Ammon's horn (tissue), 1 donor: ENCODE data around the gene TEKT5.
A peak's percentile ranks its signal among the peaks of the same experiment; 100 is the strongest.
"Not testable (repeated sequence)": the region's sequence is repeated elsewhere in the genome, so short reads cannot be mapped to it uniquely, and the experiment has no call there.

Experiments used
- DNase-seq: peaks from one replicate; pipeline ENCODE4 v3.0.0-alpha.2; 2016; ENCODE audit warnings: low spot score

TEKT5 gene

GRCh38 chr16:10684511-10685151 lies 10.1 kb downstream of the TEKT5 start:
- no peak for DNase-seq

GRCh38 chr16:10683170-10683569 lies 11.6 kb downstream of the TEKT5 start:
- no peak for DNase-seq

GRCh38 chr16:10682604-10683003 lies 12.1 kb downstream of the TEKT5 start:
- DNase-seq = no peak

GRCh38 chr16:10681310-10682308 lies 13.1 kb downstream of the TEKT5 start:
- no peak for DNase-seq

- DNase-seq = no peak
Observed at GRCh38 chr16:10679921-10680320, 14.8 kb downstream of the TEKT5 start.

GRCh38 chr16:10679441-10679840 lies 15.3 kb downstream of the TEKT5 start:
- not testable (repeated sequence) for DNase-seq

GRCh38 chr16:10678655-10679054 lies 16.1 kb downstream of the TEKT5 start:
- peak; percentile 47 for DNase-seq

- no peak for DNase-seq
Observed at GRCh38 chr16:10676284-10676683, 18.4 kb downstream of the TEKT5 start.

- no peak for DNase-seq
Observed at GRCh38 chr16:10675861-10676260, 18.9 kb downstream of the TEKT5 start.

GRCh38 chr16:10675216-10675615 lies 19.5 kb downstream of the TEKT5 start:
- DNase-seq = no peak

- DNase-seq = no peak
Observed at GRCh38 chr16:10671729-10672128, 23.0 kb downstream of the TEKT5 start.

- DNase-seq = no peak
Observed at GRCh38 chr16:10669791-10670190, 24.9 kb downstream of the TEKT5 start.

- peak; percentile 60 for DNase-seq
Observed at GRCh38 chr16:10668322-10669045, 26.2 kb downstream of the TEKT5 start.

GRCh38 chr16:10667239-10667638 lies 27.5 kb downstream of the TEKT5 start:
- no peak for DNase-seq

- DNase-seq = no peak
Observed at GRCh38 chr16:10666291-10666690, 28.4 kb downstream of the TEKT5 start.

GRCh38 chr16:10665166-10665565 lies 29.6 kb downstream of the TEKT5 start:
- DNase-seq = no peak

- DNase-seq = no peak
Observed at GRCh38 chr16:10664720-10665126, 30.0 kb downstream of the TEKT5 start.

- no peak for DNase-seq
Observed at GRCh38 chr16:10663744-10664143, 31.0 kb downstream of the TEKT5 start.

- DNase-seq = peak; percentile 35
Observed at GRCh38 chr16:10663146-10663545, 31.6 kb downstream of the TEKT5 start.

- DNase-seq = no peak
Observed at GRCh38 chr16:10662212-10662611, 32.5 kb downstream of the TEKT5 start.

- DNase-seq = no peak
Observed at GRCh38 chr16:10661737-10662136, 33.0 kb downstream of the TEKT5 start.

GRCh38 chr16:10660950-10661635 lies 33.6 kb downstream of the TEKT5 start:
- DNase-seq = no peak
